Epithelial cell of proximal tubule (primary cell): ENCODE results near the gene MGAT4A. TPM values are rescaled to one million over a fixed set of nuclear protein-coding genes. Genes with fewer than 3 reads are reported as not detected.
"Not testable (repeated sequence)": the region's sequence is repeated elsewhere in the genome, so short reads cannot be mapped to it uniquely, and the experiment has no call there.

Experiments
- DNase-seq: peaks from one replicate; pipeline ENCODE4 v3.0.0-alpha.2; 2011; ENCODE audit warnings: low read depth
- H3K4me3 ChIP-seq: 2 replicates; pipeline ENCODE4 v1.5.1; 2011; ENCODE audit warnings: low read depth, mild to moderate bottlenecking, low read length
- CTCF ChIP-seq: conservative IDR thresholded peaks from 2 replicates; pipeline ENCODE4 v1.5.1; 2012; ENCODE audit warnings: low read depth, mild to moderate bottlenecking, low read length
- total RNA-seq: library from RNA; depleted of rRNA; stranded (reverse); fragments of >200 nt; gene quantifications from 2 replicates; pipeline ENCODE4 v1.2.3, GENCODE V29; 2015

The MGAT4A gene
- total RNA-seq, 1 donor from 2014 or later: 4.4 TPM

GRCh38 chr2:98732430-98733051 is 1.6 kb upstream of the MGAT4A start:
- no peak overlapping the region for H3K4me3 ChIP-seq
- DNase-seq: no peak
- no peak for TF ChIP-seq CTCF

GRCh38 chr2:98731894-98732349 is 990 bp upstream of the MGAT4A start:
- TF ChIP-seq CTCF: no peak
- peak overlapping the region; percentile 66 for H3K4me3 ChIP-seq
- no peak for DNase-seq

- no peak for DNase-seq
- no peak for TF ChIP-seq CTCF
Observed at GRCh38 chr2:98730707-98731040, 258 bp downstream of the MGAT4A start.

GRCh38 chr2:98730053-98730706 is 752 bp downstream of the MGAT4A start:
- H3K4me3 ChIP-seq: peak overlapping the region; percentile 64
- DNase-seq: no peak
- TF ChIP-seq CTCF: no peak

More at GRCh38 chr2:98730707-98731040, 258 bp downstream of the MGAT4A start:
- peak overlapping the region; percentile 64 for H3K4me3 ChIP-seq

- H3K4me3 ChIP-seq: peak overlapping the region; percentile 64
- DNase-seq: no peak
- no peak for TF ChIP-seq CTCF
Observed at GRCh38 chr2:98729652-98730051, 1.3 kb downstream of the MGAT4A start.

- not testable (repeated sequence) for DNase-seq, H3K4me3 ChIP-seq
Observed at GRCh38 chr2:98728088-98728718, 2.7 kb downstream of the MGAT4A start.

- no peak overlapping the region for H3K4me3 ChIP-seq
- TF ChIP-seq CTCF: no peak
- no peak for DNase-seq
Observed at GRCh38 chr2:98727369-98728087, 3.4 kb downstream of the MGAT4A start.
